ENCODE measurements around the gene TMEM253.
A peak's percentile ranks its signal among the peaks of the same experiment; 100 is the strongest.

TMEM253 gene

GRCh38 chr14:21100931-21101330 lies at the start of gene TMEM253:
Gene TMEM253 (plus strand): TSS chr14:21101066. CDS start chr14:21101344, 278 bp downstream.
- no peak for DNase-seq

GRCh38 chr14:21053184-21054122 lies 47.4 kb upstream of the TMEM253 start:
- DNase-seq = no peak

GRCh38 chr14:21054123-21054767 lies 46.6 kb upstream of the TMEM253 start:
- DNase-seq = no peak

- no peak for DNase-seq
These were observed 46.1 kb upstream of the TMEM253 start for GRCh38 chr14:21054768-21055145.

GRCh38 chr14:21055432-21056117 lies 45.3 kb upstream of the TMEM253 start:
- DNase-seq = no peak

- DNase-seq = no peak
These were observed 44.2 kb upstream of the TMEM253 start for GRCh38 chr14:21056520-21057163.

- no peak for DNase-seq
These were observed 42.8 kb upstream of the TMEM253 start, which contains the start of gene RNASE8 for GRCh38 chr14:21057803-21058675. Gene RNASE8 (plus strand): TSS chr14:21057822. CDS start chr14:21057893, 71 bp downstream.

- DNase-seq = no peak
These were observed 42.0 kb upstream of the TMEM253 start for GRCh38 chr14:21058903-21059302.

- no peak for DNase-seq
These were observed 40.8 kb upstream of the TMEM253 start for GRCh38 chr14:21059842-21060613.

- no peak for DNase-seq
These were observed 40.1 kb upstream of the TMEM253 start for GRCh38 chr14:21060614-21061346.

- no peak for DNase-seq
These were observed 39.6 kb upstream of the TMEM253 start for GRCh38 chr14:21061347-21061668.

GRCh38 chr14:21063479-21063878 lies 37.4 kb upstream of the TMEM253 start:
- no peak for DNase-seq

GRCh38 chr14:21066882-21067502 lies 33.9 kb upstream of the TMEM253 start:
- DNase-seq = peak; percentile 31

- peak; percentile 79 for DNase-seq
These were observed 32.1 kb upstream of the TMEM253 start for GRCh38 chr14:21068521-21069387.

GRCh38 chr14:21069388-21070082 lies 31.3 kb upstream of the TMEM253 start:
- peak; percentile 36 for DNase-seq

- no peak for DNase-seq
These were observed 30.7 kb upstream of the TMEM253 start, which contains the start of gene ARHGEF40 for GRCh38 chr14:21070083-21070609. Gene ARHGEF40 (plus strand): TSS chr14:21070304. CDS start chr14:21070397, 93 bp downstream.

- no peak for DNase-seq
These were observed 30.1 kb upstream of the TMEM253 start for GRCh38 chr14:21070610-21071224.

Data from NCI-H1694 treated with DMSO at 0.1 percent for 48 hours (cell line).